Glutamatergic neuron (in vitro differentiated cells): ENCODE measurements around the gene ABHD1. TPM values are rescaled to one million over a fixed set of nuclear protein-coding genes. Genes with fewer than 3 reads are reported as not detected.

Experiments used
- DNase-seq: peaks from one replicate; pipeline ENCODE4 v3.0.0; 2022
- H3K27ac Mint-ChIP-seq: one replicate; pipeline ENCODE4 v1.8.0; 2020; ENCODE audit warnings: mild to moderate bottlenecking, mixed read lengths, inconsistent platforms; ENCODE audit not compliant: unreplicated experiment
- H3K27me3 Mint-ChIP-seq: one replicate; pipeline ENCODE4 v1.8.0; 2020; ENCODE audit warnings: mild to moderate bottlenecking, moderate library complexity, mixed read lengths, inconsistent platforms; ENCODE audit not compliant: unreplicated experiment
- H3K36me3 Mint-ChIP-seq: one replicate; pipeline ENCODE4 v1.8.0; 2020; ENCODE audit warnings: mild to moderate bottlenecking, mixed read lengths, inconsistent platforms; ENCODE audit not compliant: unreplicated experiment
- H3K4me1 Mint-ChIP-seq: one replicate; pipeline ENCODE4 v1.8.0; 2020; ENCODE audit warnings: mild to moderate bottlenecking, low read depth, mixed read lengths, inconsistent platforms; ENCODE audit not compliant: unreplicated experiment
- H3K4me3 Mint-ChIP-seq: one replicate; pipeline ENCODE4 v1.8.0; 2020; ENCODE audit warnings: mild to moderate bottlenecking, mixed read lengths, inconsistent platforms; ENCODE audit not compliant: unreplicated experiment
- H3K9me3 Mint-ChIP-seq: one replicate; pipeline ENCODE4 v1.8.0; 2020; ENCODE audit warnings: mild to moderate bottlenecking, moderate library complexity, mixed read lengths, inconsistent platforms; ENCODE audit not compliant: unreplicated experiment
- CTCF ChIP-seq: fragments of 200-600 bp; sonication (generic); IDR thresholded peaks from one replicate; pipeline ENCODE4 v1.5.0; 2021; ENCODE audit not compliant: partially characterized antibody, unreplicated experiment
- total RNA-seq: library from RNA; stranded (reverse); fragmentation: NEBNext Ultra II Directional; extraction: Animal tissue kit (Norgen Biotek cat#: 25700); gene quantifications from one replicate; pipeline ENCODE4 v1.2.1, GENCODE V29; 2021; ENCODE audit not compliant: unreplicated experiment

ABHD1 gene
- total RNA-seq, 1 donor from 2014 or later = not detected

DNA sequence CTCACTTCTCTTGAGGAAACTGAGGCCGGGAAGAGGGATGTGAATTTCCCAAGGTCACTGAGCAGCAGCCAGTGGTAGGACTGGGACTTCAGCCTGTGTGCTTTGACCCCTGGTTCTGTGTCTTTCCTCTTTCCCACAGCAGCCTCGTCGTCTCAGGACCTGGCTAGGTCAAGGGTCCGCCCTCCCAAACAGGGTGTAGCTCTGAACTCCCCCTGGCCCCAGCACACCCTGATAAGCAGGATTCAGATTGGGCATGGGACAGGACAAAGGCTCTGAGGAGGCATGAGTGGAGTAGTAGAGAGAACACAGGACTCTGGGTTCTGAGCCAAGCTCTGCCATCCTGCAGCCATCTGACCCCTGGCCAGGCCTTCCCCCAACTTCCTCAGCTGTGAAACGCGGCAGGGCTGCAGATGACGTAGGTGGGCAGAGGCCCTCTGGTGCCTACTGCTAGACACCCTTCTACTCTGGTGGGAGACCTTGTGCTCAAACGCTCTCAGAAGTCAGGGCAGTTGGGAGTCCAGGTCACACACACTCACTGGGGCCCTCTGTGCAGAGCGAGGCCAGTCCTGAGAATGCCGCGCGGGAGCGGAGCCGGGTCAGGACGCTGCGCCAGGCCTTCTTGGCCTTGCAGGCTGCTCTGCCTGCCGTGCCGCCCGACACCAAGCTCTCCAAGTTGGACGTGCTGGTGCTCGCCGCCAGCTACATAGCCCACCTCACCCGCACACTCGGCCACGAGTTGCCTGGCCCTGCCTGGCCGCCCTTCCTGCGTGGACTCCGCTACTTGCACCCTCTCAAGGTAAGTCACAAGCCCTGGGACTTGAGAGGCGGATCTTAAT lies 26.2 kb downstream of the ABHD1 start:
- Mint-ChIP-seq H3K9me3 (peaks cover 3% of the 10 kb centered on the region), H3K4me1 (no peaks in the 10 kb centered on the region), H3K27ac (no peak overlapping the region), H3K27me3 (no peaks in the 10 kb centered on the region), H3K4me3 (no peak overlapping the region), H3K36me3 (no peaks in the 10 kb centered on the region)
- no peak for TF ChIP-seq CTCF
- DNase-seq = no peak

DNA sequence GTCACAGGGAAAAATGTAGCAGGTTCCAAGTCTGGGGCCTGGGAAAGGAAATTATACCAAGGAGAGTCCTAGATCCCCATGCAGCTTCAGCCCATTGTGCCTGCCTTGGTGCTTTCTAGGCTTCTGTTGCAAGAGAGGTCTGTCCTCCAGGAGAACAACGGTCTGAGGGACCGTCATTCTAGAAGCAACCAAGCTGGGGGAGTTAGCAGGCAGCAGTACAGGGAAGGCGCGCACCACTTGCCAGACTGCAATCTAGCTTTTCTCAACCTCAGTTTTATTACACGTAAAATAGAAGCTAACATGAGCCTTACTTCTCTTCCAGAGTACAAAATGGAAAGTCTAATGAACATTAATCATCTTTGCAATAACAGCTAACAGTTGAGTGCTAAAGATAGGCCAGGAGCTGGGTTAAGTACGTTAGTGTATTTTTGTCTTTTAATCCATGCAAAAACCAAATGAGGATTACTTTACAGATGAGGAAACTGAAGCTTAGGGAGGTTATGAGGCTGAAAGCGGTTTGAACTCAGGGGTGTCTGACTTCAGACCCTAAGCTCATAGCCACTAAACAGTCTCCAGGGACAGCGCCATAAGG lies 27.1 kb downstream of the ABHD1 start:
- no peak for DNase-seq
- Mint-ChIP-seq H3K27ac (no peak overlapping the region), H3K9me3 (peaks cover 3% of the 10 kb centered on the region), H3K4me3 (no peak overlapping the region), H3K27me3 (no peaks in the 10 kb centered on the region), H3K36me3 (no peaks in the 10 kb centered on the region), H3K4me1 (no peaks in the 10 kb centered on the region)
- TF ChIP-seq CTCF = no peak

DNA sequence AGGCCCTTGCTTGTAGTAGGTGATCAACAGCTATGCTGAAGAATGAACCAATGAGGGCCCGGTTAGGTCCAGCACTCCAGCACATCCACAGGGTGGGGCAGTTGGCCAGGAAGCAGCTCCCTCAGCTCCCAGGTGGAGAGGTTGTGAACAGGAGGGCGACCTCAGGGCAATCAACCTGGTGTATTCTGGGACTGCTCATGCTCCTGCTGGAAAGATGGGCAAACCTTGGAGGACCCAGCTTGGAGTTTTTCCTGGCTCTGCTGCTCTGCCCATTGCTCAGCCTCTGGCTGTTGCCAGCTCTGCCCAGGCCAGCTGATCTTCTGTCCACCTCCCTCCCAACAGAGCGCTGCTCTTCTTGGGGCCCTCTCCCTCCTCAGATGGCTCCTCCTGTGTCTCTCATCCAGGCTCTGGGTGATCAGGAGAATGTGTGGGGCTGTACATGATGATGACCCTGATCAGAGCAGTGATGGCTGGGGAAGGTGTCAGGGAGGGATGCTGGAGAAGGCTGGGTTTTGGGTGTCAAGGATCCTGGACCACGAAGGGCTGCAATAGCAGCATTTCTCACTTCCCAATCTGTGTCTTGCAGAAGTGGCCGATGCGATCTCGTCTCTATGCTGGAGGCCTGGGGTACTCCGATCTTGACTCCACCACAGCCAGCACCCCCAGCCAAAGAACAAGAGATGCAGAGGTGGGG lies 28.6 kb downstream of the ABHD1 start:
- H3K27me3 Mint-ChIP-seq = no peaks in the 10 kb centered on the region
- H3K36me3 Mint-ChIP-seq = no peaks in the 10 kb centered on the region
- DNase-seq = no peak
- no peak overlapping the region for H3K4me3 Mint-ChIP-seq
- no peak overlapping the region for H3K27ac Mint-ChIP-seq
- H3K9me3 Mint-ChIP-seq = peaks cover 3% of the 10 kb centered on the region
- no peaks in the 10 kb centered on the region for H3K4me1 Mint-ChIP-seq
- no peak for TF ChIP-seq CTCF

DNA sequence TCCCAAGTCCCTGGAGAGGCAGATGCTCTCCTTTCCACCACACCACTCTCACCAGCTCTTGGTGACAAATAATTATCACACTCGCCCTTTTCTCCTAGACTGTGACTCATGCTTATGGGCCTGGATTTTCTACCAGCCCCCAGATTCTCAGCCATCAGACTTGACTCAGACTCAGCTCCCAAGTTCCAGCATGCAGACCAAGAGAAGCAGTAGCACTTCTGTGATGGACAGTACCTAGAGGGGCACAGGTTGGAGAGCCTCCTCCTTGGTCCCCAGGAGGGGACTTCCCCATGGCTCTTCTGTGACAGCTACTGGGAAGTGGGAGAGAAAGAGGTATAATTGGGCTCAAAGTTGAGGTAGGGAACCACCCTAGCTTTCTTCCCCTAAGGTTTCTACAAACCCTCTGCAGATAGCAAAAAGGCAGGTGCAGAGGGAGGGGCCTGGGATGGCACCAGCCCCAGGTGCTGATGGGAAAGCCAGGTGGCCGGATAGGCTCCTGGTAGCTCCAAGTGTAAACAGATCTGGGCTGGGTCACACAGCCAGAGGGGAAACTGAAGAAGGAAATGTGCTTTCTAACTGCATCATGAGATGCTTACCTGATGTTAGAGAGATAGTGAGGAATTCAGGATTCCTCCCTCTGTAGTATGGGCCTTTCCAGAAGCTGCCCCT lies 29.3 kb downstream of the ABHD1 start:
- DNase-seq = no peak
- Mint-ChIP-seq H3K27me3 (peaks cover 3% of the 10 kb centered on the region), H3K36me3 (no peaks in the 10 kb centered on the region), H3K4me3 (no peak overlapping the region), H3K27ac (no peak overlapping the region), H3K4me1 (no peaks in the 10 kb centered on the region), H3K9me3 (peaks cover 1% of the 10 kb centered on the region)
- no peak for TF ChIP-seq CTCF
